HG02981 (cell line): ENCODE results near the gene MEI4.

Experiments used
- ATAC-seq: cut with Tn5 transposase; IDR thresholded peaks from one replicate; pipeline ENCODE4 v1.9.1; 2021; ENCODE audit warnings: mild to moderate bottlenecking, moderate library complexity; ENCODE audit not compliant: unreplicated experiment

The MEI4 gene

DNA sequence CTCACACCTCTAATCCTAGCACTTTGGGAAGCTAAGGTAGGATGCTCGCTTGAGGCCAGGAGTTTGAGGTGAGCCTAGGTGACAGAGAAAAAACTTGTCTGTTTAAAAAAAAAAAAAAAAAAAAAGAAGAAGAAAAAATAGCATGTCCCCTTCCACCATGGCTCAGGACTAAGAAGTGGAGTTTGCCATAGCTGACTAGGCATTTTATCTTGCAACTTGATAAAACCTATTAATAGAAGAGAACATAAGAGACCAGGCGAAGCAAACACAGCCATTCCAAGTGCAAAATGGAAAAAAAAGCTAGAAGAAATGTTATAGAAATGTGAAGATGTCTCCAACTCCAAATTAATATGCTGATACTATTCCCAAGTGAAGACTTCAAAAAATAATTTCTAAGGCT, 277.5 kb downstream of the MEI4 start:
- no peak for ATAC-seq

DNA sequence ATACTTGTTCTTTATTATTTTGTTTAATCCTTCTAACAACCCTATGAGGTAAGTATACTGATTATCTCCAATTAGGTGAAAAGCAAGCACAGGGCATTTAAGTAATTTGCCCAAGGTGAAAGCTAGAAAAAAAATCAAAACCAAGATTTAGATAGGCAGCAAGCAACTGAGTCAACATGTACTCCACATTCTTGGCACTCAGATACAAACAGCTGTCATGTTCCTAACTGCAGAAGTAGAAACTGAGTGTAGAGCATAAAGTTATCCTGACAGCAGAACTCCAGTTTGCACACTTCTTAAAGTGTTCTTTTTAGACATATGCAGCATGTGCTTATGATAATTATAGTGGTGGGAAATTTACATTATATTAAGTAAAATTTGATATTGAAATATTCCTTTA, 278.1 kb downstream of the MEI4 start:
- no peak for ATAC-seq

GRCh38 chr6:77962070-77962469, 309.2 kb downstream of the MEI4 start:
- ATAC-seq = no peak

GRCh38 chr6:77965449-77965848, 312.6 kb downstream of the MEI4 start:
- ATAC-seq = no peak

DNA sequence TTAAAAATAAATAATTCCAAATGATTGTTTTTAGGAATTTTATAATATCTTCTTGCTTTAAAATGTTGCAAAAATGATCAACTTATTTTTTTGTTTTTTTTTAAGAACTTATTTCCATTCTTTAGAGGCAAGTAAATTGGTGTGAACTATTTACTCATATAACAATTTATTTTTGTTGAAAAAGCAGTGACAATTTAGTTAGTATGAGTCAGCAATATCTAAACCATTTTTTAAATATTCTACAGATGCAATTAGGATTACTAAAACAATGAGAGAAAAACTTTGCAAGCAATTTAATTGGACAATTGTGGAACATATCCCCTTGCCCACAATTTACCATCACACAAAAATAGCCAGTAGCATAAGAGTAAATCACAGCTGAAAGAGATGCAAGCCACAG, 319.5 kb downstream of the MEI4 start:
- no peak for ATAC-seq
